ENCODE data around the gene MEX3D. TPM values are rescaled to one million over a fixed set of nuclear protein-coding genes. Genes with fewer than 3 reads are reported as not detected.

Gene MEX3D
- total RNA-seq, 4 donors from 2014 or later = 21.4 to 26.6 (median 23.0) TPM

- TF ChIP-seq, protein P1, sequence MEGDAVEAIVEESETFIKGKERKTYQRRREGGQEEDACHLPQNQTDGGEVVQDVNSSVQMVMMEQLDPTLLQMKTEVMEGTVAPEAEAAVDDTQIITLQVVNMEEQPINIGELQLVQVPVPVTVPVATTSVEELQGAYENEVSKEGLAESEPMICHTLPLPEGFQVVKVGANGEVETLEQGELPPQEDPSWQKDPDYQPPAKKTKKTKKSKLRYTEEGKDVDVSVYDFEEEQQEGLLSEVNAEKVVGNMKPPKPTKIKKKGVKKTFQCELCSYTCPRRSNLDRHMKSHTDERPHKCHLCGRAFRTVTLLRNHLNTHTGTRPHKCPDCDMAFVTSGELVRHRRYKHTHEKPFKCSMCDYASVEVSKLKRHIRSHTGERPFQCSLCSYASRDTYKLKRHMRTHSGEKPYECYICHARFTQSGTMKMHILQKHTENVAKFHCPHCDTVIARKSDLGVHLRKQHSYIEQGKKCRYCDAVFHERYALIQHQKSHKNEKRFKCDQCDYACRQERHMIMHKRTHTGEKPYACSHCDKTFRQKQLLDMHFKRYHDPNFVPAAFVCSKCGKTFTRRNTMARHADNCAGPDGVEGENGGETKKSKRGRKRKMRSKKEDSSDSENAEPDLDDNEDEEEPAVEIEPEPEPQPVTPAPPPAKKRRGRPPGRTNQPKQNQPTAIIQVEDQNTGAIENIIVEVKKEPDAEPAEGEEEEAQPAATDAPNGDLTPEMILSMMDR (IDR thresholded peaks at IDR 0.05) = no peak
- no peak for TF ChIP-seq POLR2A (IDR thresholded peaks at IDR 0.05)
- 98 to 99% methylated on average over 31 to 48 of the region's 66 CpGs for WGBS, 2 donors
- Histone ChIP-seq H3K4me1 (no peaks in the 10 kb centered on the region), H3K27me3 (no peaks in the 10 kb centered on the region), H3K27ac (no peak overlapping the region), H3K9me3 (no peaks in the 10 kb centered on the region), H3K36me3 (peaks cover 0 to 22% (median 0%) of the 10 kb centered on the region in 3 donors), H3K4me3 (no peak overlapping the region)
- intact Hi-C loops (cut with DNase I) = no loop called here
- no peak for DNase-seq
Observed at GRCh38 chr19:1556390-1557070, 11.6 kb downstream of the MEX3D start.

DNA sequence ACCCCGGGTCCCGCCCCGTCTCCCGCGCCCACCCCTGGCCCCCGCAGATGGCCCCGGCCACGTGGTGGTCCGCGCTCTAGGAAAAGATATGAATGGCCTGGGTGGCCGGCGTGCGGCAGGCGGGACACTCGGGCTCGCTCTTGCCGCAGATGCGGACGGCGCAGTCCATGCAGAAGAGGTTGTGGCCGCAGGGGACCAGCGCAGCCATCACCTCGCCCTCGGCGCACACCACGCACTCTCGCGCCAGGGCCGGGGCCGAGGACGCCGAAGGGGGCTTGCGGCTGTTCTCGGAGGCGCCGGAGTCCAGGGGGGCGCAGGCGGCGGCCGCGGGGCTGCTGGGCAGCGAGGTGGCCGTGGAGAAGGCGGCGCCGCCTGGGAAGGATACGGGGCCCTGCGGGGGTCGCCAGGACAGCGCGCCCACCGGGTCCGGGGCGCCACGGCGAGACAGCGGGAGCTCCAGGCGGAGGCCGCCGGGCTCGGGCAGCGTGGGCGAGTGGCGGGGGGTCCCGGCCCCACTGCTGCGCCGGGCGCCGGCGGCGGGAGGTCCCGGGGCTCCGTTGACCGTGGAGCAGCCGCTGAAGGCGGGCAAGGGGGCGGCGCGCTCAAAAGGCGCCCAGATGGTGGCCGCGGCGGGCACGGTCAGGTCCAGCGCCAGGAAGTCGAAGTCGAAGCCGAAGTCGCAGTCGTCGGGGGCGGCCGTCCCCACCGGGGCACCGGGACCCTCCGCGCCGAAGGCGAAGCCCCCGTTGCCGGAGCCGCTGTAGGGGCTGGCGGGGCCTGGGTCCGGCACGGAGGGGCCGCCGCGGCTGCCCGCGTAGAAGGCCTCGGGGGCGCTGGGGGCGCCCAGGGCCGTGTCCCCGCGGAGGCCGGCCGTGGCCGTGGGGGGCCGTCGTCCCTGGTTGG is 12.4 kb downstream of the MEX3D start:
- intact Hi-C loops (cut with DNase I) = no loop called here
- no peaks in the 10 kb centered on the region for H3K27me3 ChIP-seq
- WGBS, 2 donors = 96 to 98% methylated on average over 32 to 46 of the region's 121 CpGs
- H3K27ac ChIP-seq = no peak overlapping the region
- no peaks in the 10 kb centered on the region for H3K4me1 ChIP-seq
- DNase-seq = no peak
- TF ChIP-seq, protein P1 (IDR thresholded peaks at IDR 0.05) = no peak
- no peak for TF ChIP-seq POLR2A (IDR thresholded peaks at IDR 0.05)
- H3K36me3 ChIP-seq = peaks cover 0 to 22% (median 0%) of the 10 kb centered on the region in 3 donors
- H3K9me3 ChIP-seq = no peaks in the 10 kb centered on the region
- no peak overlapping the region for H3K4me3 ChIP-seq

GRCh38 chr19:1554968-1555367 is 13.2 kb downstream of the MEX3D start:
- Histone ChIP-seq H3K36me3 (peaks cover 0 to 22% (median 0%) of the 10 kb centered on the region in 3 donors), H3K9me3 (no peaks in the 10 kb centered on the region), H3K4me3 (no peak overlapping the region), H3K27ac (no peak overlapping the region), H3K27me3 (no peaks in the 10 kb centered on the region), H3K4me1 (no peaks in the 10 kb centered on the region)
- intact Hi-C loops (cut with DNase I) = no loop called here
- DNase-seq = no peak
- 88 to 90% methylated on average over 24 of the region's 24 CpGs for WGBS, 2 donors
- TF ChIP-seq, protein P1 (IDR thresholded peaks at IDR 0.05) = no peak
- TF ChIP-seq POLR2A (IDR thresholded peaks at IDR 0.05) = no peak

GRCh38 chr19:1553415-1553814 is 14.7 kb downstream of the MEX3D start:
- no peak for DNase-seq
- Histone ChIP-seq H3K27me3 (no peaks in the 10 kb centered on the region), H3K4me3 (no peak overlapping the region), H3K9me3 (no peaks in the 10 kb centered on the region), H3K27ac (no peak overlapping the region), H3K36me3 (peaks cover 0 to 22% (median 0%) of the 10 kb centered on the region in 3 donors), H3K4me1 (no peaks in the 10 kb centered on the region)
- 76 to 87% methylated on average over 9 of the region's 10 CpGs for WGBS, 2 donors
- intact Hi-C loops (cut with DNase I) = no loop called here
- TF ChIP-seq POLR2A (IDR thresholded peaks at IDR 0.05) = no peak
- TF ChIP-seq, protein P1 (IDR thresholded peaks at IDR 0.05) = no peak

Measured in esophagus squamous epithelium (tissue), 5 donors.